GM20000 (cell line): ENCODE data around the gene IMMP2L.

Experiments used
- DNase-seq: peaks from one replicate; pipeline ENCODE4 v3.0.0; 2012; ENCODE audit warnings: low spot score
- TF ChIP-seq, protein P1 (sequence below): IDR thresholded peaks from 2 replicates; pipeline ENCODE4 v1.5.1; 2012; ENCODE audit warnings: mild to moderate bottlenecking, control low read depth; ENCODE audit errors: extremely low read depth, missing control alignments

The IMMP2L gene

GRCh38 chr7:111356941-111357340 lies 205.4 kb downstream of the IMMP2L start:
- DNase-seq, result no peak

GRCh38 chr7:111352319-111352718 lies 210.0 kb downstream of the IMMP2L start:
- TF ChIP-seq, protein P1, sequence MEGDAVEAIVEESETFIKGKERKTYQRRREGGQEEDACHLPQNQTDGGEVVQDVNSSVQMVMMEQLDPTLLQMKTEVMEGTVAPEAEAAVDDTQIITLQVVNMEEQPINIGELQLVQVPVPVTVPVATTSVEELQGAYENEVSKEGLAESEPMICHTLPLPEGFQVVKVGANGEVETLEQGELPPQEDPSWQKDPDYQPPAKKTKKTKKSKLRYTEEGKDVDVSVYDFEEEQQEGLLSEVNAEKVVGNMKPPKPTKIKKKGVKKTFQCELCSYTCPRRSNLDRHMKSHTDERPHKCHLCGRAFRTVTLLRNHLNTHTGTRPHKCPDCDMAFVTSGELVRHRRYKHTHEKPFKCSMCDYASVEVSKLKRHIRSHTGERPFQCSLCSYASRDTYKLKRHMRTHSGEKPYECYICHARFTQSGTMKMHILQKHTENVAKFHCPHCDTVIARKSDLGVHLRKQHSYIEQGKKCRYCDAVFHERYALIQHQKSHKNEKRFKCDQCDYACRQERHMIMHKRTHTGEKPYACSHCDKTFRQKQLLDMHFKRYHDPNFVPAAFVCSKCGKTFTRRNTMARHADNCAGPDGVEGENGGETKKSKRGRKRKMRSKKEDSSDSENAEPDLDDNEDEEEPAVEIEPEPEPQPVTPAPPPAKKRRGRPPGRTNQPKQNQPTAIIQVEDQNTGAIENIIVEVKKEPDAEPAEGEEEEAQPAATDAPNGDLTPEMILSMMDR, result no peak
- no peak for DNase-seq

More at GRCh38 chr7:111356941-111357340, 205.4 kb downstream of the IMMP2L start:
- TF ChIP-seq, protein P1, result no peak

DNA sequence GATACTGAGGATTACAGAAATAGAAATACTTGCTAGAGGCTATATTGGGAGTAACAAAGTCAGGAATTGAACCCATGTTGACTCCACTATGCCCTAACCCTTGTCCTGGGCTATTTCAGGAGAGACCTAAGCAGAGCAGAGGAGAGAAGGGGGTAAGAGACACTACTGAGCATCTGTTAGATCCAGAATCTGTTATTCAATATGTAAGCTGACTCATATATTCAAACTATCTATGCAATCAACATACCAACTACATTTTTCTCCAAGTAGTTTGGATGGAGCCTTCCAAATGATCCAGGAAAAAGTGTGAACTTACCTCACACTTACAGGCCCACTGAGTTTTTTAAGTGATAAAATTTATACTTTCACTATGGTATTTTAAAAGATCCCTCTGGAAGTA lies 216.1 kb downstream of the IMMP2L start:
- no peak for DNase-seq
- TF ChIP-seq, protein P1, result no peak

DNA sequence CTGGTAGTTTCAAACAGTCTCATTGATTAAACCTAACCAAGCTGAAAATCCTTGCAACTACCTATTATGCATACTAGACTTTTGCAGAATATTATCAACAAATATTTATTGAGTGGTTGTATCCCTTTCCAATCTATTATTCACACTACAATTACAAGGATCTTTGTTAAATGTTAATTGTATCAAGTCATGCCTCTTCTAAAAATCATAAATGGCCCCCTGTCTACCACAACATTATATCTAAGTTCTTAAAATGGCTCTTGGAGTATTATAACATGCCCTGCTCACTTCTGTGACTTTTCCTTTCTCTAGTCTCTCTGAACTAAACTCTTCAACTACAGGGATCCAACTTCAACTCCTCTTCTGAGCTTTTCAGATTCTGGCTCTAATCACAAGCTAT lies 219.3 kb downstream of the IMMP2L start:
- no peak for DNase-seq
- TF ChIP-seq, protein P1, result no peak

DNA sequence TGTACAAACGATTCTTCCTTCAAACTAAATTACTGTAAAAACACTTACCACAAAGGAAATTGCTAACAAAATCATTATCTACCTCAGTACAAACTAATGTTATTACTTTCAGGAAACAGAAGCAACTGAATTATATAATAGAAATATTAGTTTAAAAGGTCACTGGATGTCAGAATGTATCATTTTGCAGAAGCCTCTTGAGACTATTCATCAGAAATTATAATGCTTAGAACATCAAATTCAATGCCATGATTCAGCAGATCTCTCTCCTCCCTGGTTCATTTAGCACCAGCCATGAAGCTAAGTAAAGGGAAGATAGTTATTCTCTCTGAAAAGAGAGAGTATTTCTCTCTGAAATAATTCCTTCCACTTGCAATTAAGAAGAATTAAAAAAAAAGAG lies 223.3 kb downstream of the IMMP2L start:
- TF ChIP-seq, protein P1, result no peak
- DNase-seq, result no peak

GRCh38 chr7:111333010-111333409 lies 229.3 kb downstream of the IMMP2L start:
- DNase-seq, result no peak
- TF ChIP-seq, protein P1, result no peak

DNA sequence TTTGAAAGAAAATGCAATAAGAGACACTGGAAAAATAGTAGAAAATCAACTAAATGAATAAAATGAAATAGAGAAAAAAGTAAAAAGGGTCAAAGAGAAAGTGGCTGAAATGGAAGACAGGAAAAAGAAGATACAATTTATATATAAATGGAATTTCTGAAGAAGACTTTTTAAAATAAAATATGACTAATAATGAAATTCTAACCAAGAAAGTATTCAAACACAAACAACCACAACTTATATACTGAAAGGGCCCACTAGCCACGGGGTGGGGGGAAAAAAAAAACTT lies 232.1 kb downstream of the IMMP2L start:
- TF ChIP-seq, protein P1, result no peak
- no peak for DNase-seq
